Caki2 (cell line): ENCODE data around the gene KCNJ6. TPM values are rescaled to one million over a fixed set of nuclear protein-coding genes. Genes with fewer than 3 reads are reported as not detected.

ENCODE experiments used
- DNase-seq: peaks from one replicate; pipeline ENCODE4 v3.0.0-alpha.2; 2015; ENCODE audit warnings: low read depth
- in situ Hi-C: cut with HindIII; loops from 2 replicates; pipeline ENCODE4 v1.10.0; 2016; ENCODE audit warnings: low sequenced_read_pairs, low pct_unique_long_range_greater_than_20kb, mixed read lengths
- total RNA-seq: library from RNA; depleted of rRNA; stranded (reverse); fragments of >200 nt; shearing (Covaris generic); gene quantifications from 2 replicates; pipeline ENCODE4 v1.2.3, GENCODE V29; 2014; ENCODE audit warnings: low replicate concordance

The KCNJ6 gene
- total RNA-seq, 1 experiment from 2014 or later: not detected

GRCh38 chr21:37562920-37563640 lies 353.2 kb downstream of the KCNJ6 start:
- in situ Hi-C loops: no loop called here
- no peak for DNase-seq

DNA sequence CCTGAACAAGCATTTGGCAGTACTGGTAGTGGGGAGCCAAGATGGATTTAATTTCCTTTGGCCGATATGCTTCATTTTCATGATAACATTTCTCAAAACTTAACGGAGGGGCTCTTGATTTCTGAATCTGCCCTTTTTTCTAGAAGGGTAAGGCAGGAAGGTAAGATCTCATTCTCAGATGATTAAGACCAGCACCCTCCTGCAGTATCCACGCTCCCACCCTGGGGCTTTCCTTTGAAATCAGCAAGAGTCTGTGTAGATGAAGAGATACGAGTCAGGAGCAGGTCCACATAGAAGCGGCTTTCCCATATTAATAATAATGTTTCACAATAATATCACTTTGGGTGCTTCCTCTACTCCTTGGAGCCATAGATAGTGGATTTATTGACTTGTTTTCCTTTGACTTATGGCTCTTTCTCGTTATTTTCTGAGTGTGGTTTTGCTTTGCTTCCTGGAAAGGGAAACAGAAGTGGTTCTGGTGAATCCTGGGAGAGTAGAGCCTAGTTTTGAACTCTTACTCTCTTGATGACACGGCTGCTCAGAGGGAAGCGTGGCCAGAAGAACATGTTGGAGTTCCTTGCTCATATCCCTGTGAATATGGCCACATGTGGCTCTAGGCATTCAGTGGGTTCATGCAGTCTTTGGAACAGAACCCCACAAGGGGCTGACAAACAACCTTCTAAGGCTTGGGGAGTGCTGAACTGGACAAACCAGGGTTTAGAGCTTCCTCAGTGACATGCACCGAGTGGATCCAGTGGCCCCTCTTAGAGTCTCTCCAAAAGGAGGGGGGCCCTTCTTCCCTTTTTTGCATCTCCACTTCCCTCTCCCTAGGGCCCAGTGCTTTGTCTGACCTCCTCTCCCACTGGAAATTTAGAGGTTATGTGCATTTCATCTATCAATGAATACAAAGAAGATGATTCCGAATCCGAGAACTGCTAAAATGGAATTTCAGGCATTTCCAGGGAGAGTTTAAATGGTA lies 354.0 kb downstream of the KCNJ6 start:
- no peak for DNase-seq
- in situ Hi-C loops: no loop called here

GRCh38 chr21:37561506-37561905 lies 354.8 kb downstream of the KCNJ6 start:
- no peak for DNase-seq
- in situ Hi-C loops: no loop called here

- in situ Hi-C loops: no loop called here
Observed at GRCh38 chr21:37560385-37560784, 355.9 kb downstream of the KCNJ6 start.

GRCh38 chr21:37558676-37559211 lies 357.5 kb downstream of the KCNJ6 start:
- DNase-seq: no peak
- in situ Hi-C loops: no loop called here

More at GRCh38 chr21:37560385-37560784, 355.9 kb downstream of the KCNJ6 start:
- no peak for DNase-seq
